Activated naive CD4-positive, alpha-beta T cell treated with anti-CD3 and anti-CD28 coated beads, Interleukin-2, amount 50 U/mL, for 24 hours (primary cell): ENCODE data around the gene TBC1D10B.

Experiments used
- H3K27ac Mint-ChIP-seq: one replicate; pipeline ENCODE4 v1.8.0; 2021; ENCODE audit warnings: mild to moderate bottlenecking, mixed read lengths
- H3K27me3 Mint-ChIP-seq: one replicate; pipeline ENCODE4 v1.8.0; 2021; ENCODE audit warnings: mixed read lengths
- H3K36me3 Mint-ChIP-seq: one replicate; pipeline ENCODE4 v1.8.0; 2021; ENCODE audit warnings: mixed read lengths
- H3K4me1 Mint-ChIP-seq: one replicate; pipeline ENCODE4 v1.8.0; 2021; ENCODE audit warnings: mixed read lengths
- H3K4me3 Mint-ChIP-seq: one replicate; pipeline ENCODE4 v1.8.0; 2021; ENCODE audit warnings: mild to moderate bottlenecking, mixed read lengths
- H3K9me3 Mint-ChIP-seq: one replicate; pipeline ENCODE4 v1.8.0; 2021; ENCODE audit warnings: mixed read lengths

Gene TBC1D10B

DNA sequence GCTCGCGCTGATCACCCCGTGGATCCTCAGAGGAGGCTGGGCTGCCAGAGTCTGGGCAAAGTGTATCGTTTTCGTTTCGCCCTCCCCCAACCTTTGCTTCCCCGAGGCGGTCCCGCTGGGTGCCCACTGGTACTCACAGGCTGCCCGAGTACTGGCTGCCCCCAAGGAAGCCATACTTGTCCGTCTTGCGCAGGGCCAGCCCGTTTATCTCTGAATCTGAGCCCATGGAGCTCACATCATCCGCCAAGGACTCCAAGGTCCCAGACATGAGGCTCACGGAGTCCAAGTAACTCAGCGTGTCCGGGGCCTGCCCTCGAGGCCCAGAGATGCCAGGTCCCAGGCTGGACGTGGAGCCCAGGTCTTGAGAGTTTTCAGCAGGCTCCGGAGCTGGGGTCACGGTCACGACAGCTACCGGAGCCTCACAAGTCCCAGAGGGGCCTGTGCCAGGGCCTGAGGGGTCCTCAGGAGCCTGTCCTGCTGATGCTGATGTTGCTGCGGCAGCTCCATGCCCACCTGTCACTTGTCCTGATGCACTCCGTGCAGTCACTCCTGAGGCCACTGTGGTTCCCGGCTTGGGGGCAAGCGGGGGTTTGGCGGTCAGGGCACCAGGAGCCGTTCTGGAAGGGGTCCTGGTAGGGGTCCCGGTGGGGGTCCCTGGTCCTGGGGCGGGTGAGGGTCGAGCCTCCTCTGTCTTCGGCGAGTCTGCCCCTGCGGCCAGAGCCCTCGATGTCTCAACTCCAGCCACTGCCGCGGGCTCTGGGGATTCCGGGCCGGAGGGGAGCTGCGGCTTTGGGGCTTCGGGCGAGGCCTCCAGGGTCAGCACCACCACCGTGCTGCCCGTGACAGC is 980 bp downstream of the TBC1D10B start:
- Mint-ChIP-seq H3K9me3 (no peaks in the 10 kb centered on the region), H3K27me3 (no peaks in the 10 kb centered on the region), H3K36me3 (peaks cover 3% of the 10 kb centered on the region), H3K4me3 (peak overlapping the region; percentile 95), H3K4me1 (peaks cover 49% of the 10 kb centered on the region), H3K27ac (peak overlapping the region; percentile 81)

DNA sequence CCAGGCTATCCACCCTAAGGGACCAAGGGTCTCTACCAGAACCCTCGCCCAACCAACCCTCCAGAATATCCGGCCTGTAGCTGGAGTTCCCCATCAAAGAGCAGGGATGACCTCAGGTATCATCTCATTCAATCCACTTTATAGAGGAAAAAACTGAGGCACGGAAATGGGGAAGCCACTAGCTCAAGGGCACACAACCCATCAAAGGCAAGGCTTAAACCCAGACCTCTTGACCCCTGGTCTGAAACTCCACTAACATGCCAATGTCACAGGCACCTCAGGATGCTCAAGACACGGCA is 1.6 kb downstream of the TBC1D10B start:
- H3K9me3 Mint-ChIP-seq = no peaks in the 10 kb centered on the region
- no peaks in the 10 kb centered on the region for H3K27me3 Mint-ChIP-seq
- H3K4me1 Mint-ChIP-seq = peaks cover 49% of the 10 kb centered on the region
- H3K36me3 Mint-ChIP-seq = peaks cover 3% of the 10 kb centered on the region
- peak overlapping the region; percentile 81 for H3K27ac Mint-ChIP-seq
- H3K4me3 Mint-ChIP-seq = peak overlapping the region; percentile 95

DNA sequence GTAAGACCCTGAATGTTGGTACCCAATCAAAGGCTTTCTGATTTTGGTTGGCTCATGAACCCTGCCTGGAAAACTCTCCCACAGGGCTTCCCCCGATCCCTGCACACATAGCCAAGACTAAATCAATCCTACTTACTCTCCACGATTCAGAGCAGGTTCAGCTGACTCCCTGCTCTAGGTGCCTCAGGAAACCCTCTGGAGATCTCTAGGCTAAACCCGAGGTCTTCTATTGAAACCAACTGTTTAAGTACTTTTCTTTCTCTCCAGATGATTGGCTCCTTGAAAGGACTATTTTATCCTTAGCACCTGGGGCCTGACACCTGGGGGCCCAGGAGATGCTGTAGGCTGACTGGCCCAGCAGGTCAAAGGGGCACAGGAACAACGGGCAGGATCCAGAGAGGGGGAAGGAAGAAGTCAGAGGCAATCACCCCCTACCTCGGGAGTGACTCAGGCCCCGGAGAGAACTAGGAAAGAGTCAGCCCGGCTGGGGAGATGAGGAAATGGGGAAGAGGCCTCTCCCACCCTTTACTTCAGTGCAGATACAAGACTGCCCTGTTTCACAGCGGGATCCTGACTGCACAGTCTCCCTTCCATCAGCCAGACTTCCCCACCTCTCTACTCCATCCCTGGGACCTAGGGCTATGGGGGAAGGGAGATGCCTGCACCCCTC is 2.0 kb downstream of the TBC1D10B start:
- H3K27ac Mint-ChIP-seq = peak overlapping the region; percentile 92
- H3K4me3 Mint-ChIP-seq = peak overlapping the region; percentile 95
- no peaks in the 10 kb centered on the region for H3K9me3 Mint-ChIP-seq
- no peaks in the 10 kb centered on the region for H3K27me3 Mint-ChIP-seq
- H3K4me1 Mint-ChIP-seq = peaks cover 50% of the 10 kb centered on the region
- H3K36me3 Mint-ChIP-seq = peaks cover 3% of the 10 kb centered on the region

DNA sequence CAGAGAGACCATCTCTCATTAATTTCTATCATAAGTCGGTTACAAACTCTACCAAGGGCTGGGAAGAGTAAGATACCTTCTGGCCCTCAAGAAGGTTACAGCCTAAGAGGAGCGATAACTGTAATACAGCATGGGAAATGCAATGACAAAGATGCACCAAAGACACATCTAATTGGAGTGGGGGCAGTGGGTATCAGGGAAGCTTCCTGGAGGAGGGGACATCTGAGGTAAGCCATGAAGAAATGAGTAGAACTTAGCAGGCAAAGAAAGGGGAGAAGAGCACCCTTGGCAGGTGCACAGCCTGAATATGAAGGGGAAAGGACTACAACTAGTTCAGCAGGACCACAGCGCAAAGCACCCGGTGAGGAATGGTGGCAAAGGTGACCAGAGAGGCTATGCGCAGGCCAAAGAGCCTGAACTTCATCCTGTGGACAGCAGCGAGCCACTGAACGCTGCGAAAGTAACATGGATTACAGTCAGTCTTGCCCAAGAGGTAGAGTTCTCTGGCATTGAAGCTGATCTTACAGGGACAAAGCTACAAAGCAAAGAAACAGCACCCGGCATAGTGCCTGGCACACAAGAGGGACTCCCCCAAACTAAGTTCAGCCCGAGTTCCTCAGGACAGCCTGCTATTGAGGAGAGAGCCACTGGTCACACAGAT is 2.8 kb downstream of the TBC1D10B start:
- Mint-ChIP-seq H3K27ac (peak overlapping the region; percentile 69), H3K4me3 (peak overlapping the region; percentile 95), H3K36me3 (peaks cover 4% of the 10 kb centered on the region), H3K4me1 (peaks cover 47% of the 10 kb centered on the region), H3K27me3 (no peaks in the 10 kb centered on the region), H3K9me3 (no peaks in the 10 kb centered on the region)

DNA sequence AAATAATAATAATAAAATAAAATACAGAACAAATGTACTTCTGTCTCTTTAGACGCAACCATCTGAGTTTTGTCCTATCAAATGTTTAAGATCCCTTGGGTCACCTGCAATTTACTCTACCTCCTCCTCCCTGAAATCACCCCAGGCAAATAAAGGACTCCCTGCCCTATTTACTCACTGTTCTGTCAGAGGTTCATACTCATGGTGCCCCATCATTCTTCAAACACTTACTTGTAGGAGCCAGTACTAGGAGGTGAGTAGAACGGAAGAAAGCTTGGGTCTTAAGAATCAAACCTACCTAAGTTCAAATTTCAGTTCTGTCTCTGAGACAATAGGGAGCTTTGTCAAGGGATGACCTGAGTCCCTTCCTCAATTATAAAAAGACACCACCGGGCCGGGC is 3.8 kb downstream of the TBC1D10B start:
- Mint-ChIP-seq H3K27ac (peak overlapping the region; percentile 9), H3K4me1 (peaks cover 41% of the 10 kb centered on the region), H3K4me3 (peak overlapping the region; percentile 95), H3K9me3 (no peaks in the 10 kb centered on the region), H3K27me3 (no peaks in the 10 kb centered on the region), H3K36me3 (peaks cover 6% of the 10 kb centered on the region)

DNA sequence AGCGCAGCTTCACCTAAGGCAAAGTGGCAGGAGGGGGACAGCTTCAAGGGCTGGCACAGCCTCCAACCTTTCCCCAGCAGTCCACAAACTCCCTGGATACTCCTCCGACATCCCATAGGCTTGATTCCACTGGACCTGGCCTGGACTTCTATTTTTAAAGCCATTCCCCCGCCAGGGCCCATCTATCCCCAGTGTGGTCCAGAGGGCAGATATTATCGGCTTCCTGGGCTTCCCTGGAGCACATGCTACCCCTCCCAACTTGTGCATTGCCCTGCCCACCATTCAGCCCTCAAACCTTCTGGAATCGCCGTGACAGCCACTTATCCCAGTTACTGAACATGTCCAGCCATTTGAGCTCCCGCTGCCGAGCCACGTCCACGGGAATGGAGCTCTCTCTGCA is 5.1 kb downstream of the TBC1D10B start:
- peaks cover 35% of the 10 kb centered on the region for H3K4me1 Mint-ChIP-seq
- H3K4me3 Mint-ChIP-seq = no peak overlapping the region
- H3K27me3 Mint-ChIP-seq = no peaks in the 10 kb centered on the region
- H3K36me3 Mint-ChIP-seq = peaks cover 6% of the 10 kb centered on the region
- H3K9me3 Mint-ChIP-seq = no peaks in the 10 kb centered on the region
- no peak overlapping the region for H3K27ac Mint-ChIP-seq

DNA sequence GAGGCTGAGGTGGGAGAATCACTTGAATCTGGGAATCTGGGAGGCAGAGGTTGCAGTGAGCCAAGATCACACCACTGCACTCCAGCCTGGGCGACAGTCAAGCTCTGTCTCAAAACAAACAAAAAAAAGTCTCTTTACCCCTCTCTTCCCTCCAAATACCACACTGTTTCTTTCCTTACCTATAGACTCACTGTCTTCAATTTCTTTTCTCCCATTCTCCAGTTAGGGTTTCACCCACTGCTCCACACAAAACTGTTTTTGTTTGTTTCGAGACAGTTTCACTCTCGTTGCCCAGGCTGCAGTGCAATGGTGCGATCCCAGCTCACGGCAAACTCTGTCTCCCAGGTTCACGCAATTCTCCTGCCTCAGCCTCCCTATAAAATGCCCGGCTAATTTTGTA is 9.1 kb downstream of the TBC1D10B start:
- Mint-ChIP-seq H3K27ac (peak overlapping the region; percentile 46), H3K4me1 (peaks cover 14% of the 10 kb centered on the region), H3K4me3 (no peak overlapping the region), H3K9me3 (no peaks in the 10 kb centered on the region), H3K27me3 (no peaks in the 10 kb centered on the region), H3K36me3 (peaks cover 6% of the 10 kb centered on the region)

DNA sequence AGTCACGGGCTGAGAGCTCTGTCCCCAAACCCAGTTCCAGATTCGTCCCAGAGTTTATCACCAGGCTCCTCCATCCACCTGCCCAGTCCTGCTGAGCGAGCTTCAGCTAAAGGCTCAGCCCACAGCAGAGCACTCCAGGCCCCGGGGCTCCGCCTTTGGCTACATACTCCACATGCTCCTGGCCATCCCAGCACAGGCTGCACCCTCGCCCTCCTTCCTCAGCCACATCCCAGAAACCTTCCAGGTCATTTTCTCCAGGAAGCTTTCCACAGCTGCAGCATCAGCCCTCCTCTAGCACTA is 10.5 kb downstream of the TBC1D10B start:
- H3K9me3 Mint-ChIP-seq = no peaks in the 10 kb centered on the region
- H3K4me3 Mint-ChIP-seq = no peak overlapping the region
- peaks cover 4% of the 10 kb centered on the region for H3K36me3 Mint-ChIP-seq
- peaks cover 19% of the 10 kb centered on the region for H3K4me1 Mint-ChIP-seq
- H3K27ac Mint-ChIP-seq = no peak overlapping the region
- no peaks in the 10 kb centered on the region for H3K27me3 Mint-ChIP-seq

DNA sequence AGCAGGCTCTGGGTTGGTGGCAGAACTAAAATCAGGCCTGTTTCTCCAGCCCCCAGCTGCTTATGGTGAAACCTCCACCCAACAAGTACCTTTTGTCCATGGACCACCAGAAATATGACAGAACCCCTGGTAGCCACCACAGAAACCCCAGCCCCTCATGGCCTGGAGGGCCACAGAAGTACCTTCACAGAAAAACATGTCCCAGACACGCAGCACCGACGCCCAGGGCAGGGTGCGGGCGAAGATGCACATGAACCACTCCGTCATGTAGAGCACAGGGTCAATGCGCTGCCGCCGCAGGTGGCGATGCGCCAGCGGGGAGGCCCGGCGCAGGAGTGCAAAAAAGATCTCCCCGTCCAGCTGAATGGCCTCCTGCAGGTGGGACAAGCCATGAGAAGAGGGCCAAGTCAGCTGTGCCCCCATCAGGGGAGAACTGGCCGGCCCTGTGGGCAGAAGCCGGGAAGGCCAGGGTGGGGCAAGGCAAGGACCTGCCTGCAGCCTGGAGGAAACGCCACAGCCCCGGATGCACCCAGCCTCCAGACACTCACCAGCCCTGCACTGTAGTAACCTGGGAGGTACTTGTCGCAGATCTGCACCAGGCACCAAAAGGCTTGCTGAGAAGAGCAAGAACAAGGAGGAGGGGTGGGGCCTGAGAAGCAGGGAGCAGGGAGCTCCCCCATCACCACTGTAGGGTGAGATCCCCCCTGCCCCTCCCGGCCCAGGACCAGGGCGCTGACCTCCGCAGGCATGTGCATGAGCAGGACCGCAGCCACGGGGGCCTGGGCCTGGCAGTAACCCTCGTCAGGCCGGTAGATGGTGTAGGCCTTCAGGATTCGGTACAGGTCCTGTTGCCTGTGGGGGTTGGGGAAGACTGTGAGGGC is 11.1 kb downstream of the TBC1D10B start:
- H3K4me3 Mint-ChIP-seq = no peak overlapping the region
- H3K9me3 Mint-ChIP-seq = no peaks in the 10 kb centered on the region
- H3K27ac Mint-ChIP-seq = no peak overlapping the region
- H3K4me1 Mint-ChIP-seq = peaks cover 23% of the 10 kb centered on the region
- H3K27me3 Mint-ChIP-seq = no peaks in the 10 kb centered on the region
- peaks cover 6% of the 10 kb centered on the region for H3K36me3 Mint-ChIP-seq

DNA sequence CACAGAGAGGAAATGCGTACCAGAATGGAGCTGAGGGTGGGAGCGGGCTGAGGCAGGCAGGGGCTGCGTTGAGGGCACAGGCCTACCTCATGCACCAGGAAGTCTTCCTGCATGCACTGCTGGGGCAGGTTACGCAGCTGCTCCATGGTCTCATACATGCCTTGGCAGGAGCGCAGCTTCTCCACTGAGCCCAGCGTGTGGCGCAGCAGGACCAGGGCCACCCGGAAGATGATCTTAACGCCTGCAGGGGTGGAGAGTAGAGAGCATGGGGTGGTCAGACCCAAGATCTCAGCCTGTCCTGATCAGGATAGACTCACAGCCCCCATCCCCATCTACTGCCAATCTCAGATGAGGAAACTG is 11.7 kb downstream of the TBC1D10B start:
- Mint-ChIP-seq H3K9me3 (no peaks in the 10 kb centered on the region), H3K27ac (no peak overlapping the region), H3K4me3 (no peak overlapping the region), H3K27me3 (no peaks in the 10 kb centered on the region), H3K4me1 (peaks cover 29% of the 10 kb centered on the region), H3K36me3 (peaks cover 8% of the 10 kb centered on the region)

DNA sequence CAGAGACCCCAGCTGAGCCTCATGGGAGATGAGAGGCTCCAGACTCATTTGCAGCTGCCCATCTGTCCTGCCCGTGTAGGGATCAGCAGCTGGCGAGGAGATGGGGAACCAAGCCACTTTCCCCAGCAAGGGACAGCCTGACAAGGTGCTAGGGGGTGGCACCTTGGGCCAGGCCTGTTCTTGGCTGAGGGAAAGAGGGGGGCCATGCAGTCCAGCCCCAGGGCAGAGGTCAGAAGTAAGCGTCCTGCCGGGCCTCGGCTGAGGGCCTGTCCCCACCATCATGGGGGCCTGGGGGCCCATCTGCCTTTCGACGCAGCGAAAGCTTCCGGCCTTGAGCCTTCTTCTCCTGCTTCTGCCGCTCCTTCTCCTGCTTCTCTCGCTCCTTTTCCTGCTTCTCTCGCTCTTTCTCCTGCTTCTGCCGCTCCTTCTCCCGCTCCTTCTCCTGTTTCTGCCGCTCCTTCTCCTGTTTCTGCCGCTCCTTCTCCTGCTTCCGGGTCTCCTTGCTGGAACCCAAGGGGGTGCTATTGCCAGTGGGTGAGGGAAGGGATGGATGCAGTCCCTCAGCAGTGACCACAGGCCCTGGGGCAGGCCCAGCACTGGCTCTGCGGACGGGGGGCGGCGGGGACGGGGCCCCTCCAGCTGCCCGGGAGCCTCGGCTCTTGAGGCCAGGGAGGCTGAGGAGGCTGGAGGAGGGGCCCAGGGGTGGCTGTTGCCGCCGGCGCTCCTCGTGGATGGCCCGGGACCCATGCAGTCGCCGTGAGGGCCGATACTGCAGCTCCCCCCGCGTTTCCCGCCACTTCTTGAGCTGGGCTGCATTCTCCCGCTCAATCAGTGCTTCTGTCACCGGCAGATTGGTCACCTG is 12.3 kb downstream of the TBC1D10B start:
- peaks cover 26% of the 10 kb centered on the region for H3K4me1 Mint-ChIP-seq
- no peaks in the 10 kb centered on the region for H3K27me3 Mint-ChIP-seq
- H3K36me3 Mint-ChIP-seq = peaks cover 8% of the 10 kb centered on the region
- H3K27ac Mint-ChIP-seq = no peak overlapping the region
- H3K9me3 Mint-ChIP-seq = no peaks in the 10 kb centered on the region
- peak overlapping the region; percentile 34 for H3K4me3 Mint-ChIP-seq

DNA sequence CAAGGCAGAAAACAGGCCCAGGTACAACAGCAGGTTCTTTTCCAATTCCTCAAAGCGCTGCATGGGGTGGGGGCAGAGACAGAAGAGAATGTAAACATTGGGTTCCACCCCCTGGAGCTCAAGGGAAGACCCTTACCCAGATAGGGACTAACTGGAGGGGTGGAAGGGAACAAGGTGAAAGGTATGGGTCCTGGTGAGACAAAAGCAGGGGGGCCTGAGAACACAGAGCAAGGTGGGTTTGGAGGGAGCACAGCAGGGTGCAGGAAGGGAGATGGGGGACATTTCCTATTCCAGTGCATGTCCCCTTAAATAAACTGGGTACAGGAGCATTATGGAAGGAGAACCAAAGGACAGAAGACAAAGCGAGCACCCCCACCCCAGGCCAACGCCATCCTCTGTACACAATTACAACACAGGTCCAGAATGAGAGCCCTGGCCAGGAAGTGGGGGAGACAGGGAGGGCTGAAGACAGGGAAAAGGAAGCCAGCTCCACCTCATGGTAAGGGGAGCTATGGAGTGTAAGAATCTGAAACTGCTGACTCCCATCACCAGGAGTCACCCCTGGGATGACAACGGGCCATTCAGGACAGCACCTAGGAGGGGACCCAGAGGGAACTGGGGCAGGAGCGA is 13.1 kb downstream of the TBC1D10B start:
- peaks cover 26% of the 10 kb centered on the region for H3K4me1 Mint-ChIP-seq
- peaks cover 4% of the 10 kb centered on the region for H3K36me3 Mint-ChIP-seq
- no peak overlapping the region for H3K4me3 Mint-ChIP-seq
- H3K9me3 Mint-ChIP-seq = no peaks in the 10 kb centered on the region
- H3K27me3 Mint-ChIP-seq = no peaks in the 10 kb centered on the region
- H3K27ac Mint-ChIP-seq = no peak overlapping the region

DNA sequence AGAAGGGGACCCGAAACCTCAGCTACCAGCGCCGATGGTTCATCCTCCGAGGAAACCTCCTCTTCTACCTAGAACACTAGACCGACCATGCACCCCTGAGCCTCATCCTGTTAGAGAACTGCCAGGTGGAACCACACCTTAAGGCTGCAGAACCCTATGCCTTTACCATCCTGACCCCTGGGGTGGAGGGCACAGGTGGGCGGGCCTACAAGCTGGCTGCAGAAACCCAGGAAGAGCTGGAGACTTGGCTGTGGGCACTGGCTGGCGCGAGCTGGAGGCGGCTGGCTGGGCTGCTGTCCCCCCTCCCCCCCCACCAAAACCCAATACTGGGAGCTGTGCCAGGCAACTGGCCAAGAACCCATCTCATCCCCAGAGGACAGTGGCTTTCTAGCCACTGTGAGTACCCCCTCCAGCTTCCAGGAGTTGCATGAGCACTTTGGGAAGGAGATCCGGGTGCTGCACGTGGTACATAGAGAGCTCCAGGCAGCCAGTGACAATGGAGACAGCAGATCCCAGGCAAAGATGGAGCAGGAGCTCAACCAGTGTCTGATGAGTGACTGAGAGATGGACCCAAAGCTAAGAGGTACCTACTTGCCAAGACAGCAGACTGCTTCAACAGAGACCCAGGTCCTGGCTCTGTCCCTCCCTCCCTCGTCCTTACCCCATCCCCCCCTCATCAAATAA is 13.8 kb downstream of the TBC1D10B start:
- Mint-ChIP-seq H3K27ac (peak overlapping the region; percentile 85), H3K4me1 (peaks cover 29% of the 10 kb centered on the region), H3K27me3 (no peaks in the 10 kb centered on the region), H3K9me3 (no peaks in the 10 kb centered on the region), H3K36me3 (peaks cover 4% of the 10 kb centered on the region), H3K4me3 (peak overlapping the region; percentile 92)

DNA sequence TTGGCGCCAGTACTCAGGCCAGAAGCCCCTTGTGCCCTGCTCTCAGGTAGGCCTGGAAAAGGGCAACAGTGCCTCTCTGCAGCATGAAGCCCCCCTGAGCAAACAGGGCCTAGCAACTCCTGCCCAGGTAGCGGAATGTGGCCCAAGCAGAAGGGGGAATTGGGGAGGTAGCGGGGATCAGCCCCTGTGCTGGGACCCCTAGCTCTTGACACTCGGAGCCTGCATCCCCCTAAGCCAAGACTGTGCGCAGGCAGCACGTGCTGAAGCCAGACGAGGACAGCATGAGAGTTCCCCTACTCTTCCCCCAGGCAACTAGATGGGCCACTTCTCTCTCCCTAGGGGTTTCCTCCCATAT is 14.4 kb downstream of the TBC1D10B start:
- peaks cover 4% of the 10 kb centered on the region for H3K36me3 Mint-ChIP-seq
- no peaks in the 10 kb centered on the region for H3K9me3 Mint-ChIP-seq
- no peaks in the 10 kb centered on the region for H3K27me3 Mint-ChIP-seq
- peak overlapping the region; percentile 85 for H3K27ac Mint-ChIP-seq
- H3K4me3 Mint-ChIP-seq = peak overlapping the region; percentile 92
- peaks cover 33% of the 10 kb centered on the region for H3K4me1 Mint-ChIP-seq
